AG09319 (cell line): ENCODE measurements around the gene PSMD14.

Experiments
- DNase-seq: peaks from one replicate; pipeline ENCODE4 v3.0.0-alpha.2; 2010; ENCODE audit warnings: low read depth; ENCODE audit errors: extremely low read depth
- CTCF ChIP-seq: IDR thresholded peaks from 2 replicates; pipeline ENCODE4 v1.5.1; 2011; ENCODE audit warnings: low read depth, mild to moderate bottlenecking, inconsistent platforms, low read length, moderate library complexity

PSMD14 gene

GRCh38 chr2:161283926-161284325, 24.3 kb upstream of the PSMD14 start:
- no peak for DNase-seq
- TF ChIP-seq CTCF, result no peak

- TF ChIP-seq CTCF, result no peak
- DNase-seq, result no peak
Measured at GRCh38 chr2:161303535-161304050, 4.6 kb upstream of the PSMD14 start.

- DNase-seq, result no peak
- no peak for TF ChIP-seq CTCF
Measured at GRCh38 chr2:161306919-161307318, 1.3 kb upstream of the PSMD14 start.

- DNase-seq, result no peak
- no peak for TF ChIP-seq CTCF
Measured at GRCh38 chr2:161307676-161308075, 549 bp upstream of the PSMD14 start.

GRCh38 chr2:161312996-161313395, 4.8 kb downstream of the PSMD14 start:
- TF ChIP-seq CTCF, result no peak
- DNase-seq, result no peak

GRCh38 chr2:161315380-161315779, 7.2 kb downstream of the PSMD14 start:
- no peak for DNase-seq
- no peak for TF ChIP-seq CTCF

- no peak for TF ChIP-seq CTCF
- no peak for DNase-seq
Measured at GRCh38 chr2:161316701-161317100, 8.5 kb downstream of the PSMD14 start.
